D341Med (cell line): ENCODE results near the gene EN1.

Experiments used
- DNase-seq: peaks from one replicate; pipeline ENCODE4 v3.0.0; 2012; ENCODE audit warnings: low spot score

The EN1 gene

DNA sequence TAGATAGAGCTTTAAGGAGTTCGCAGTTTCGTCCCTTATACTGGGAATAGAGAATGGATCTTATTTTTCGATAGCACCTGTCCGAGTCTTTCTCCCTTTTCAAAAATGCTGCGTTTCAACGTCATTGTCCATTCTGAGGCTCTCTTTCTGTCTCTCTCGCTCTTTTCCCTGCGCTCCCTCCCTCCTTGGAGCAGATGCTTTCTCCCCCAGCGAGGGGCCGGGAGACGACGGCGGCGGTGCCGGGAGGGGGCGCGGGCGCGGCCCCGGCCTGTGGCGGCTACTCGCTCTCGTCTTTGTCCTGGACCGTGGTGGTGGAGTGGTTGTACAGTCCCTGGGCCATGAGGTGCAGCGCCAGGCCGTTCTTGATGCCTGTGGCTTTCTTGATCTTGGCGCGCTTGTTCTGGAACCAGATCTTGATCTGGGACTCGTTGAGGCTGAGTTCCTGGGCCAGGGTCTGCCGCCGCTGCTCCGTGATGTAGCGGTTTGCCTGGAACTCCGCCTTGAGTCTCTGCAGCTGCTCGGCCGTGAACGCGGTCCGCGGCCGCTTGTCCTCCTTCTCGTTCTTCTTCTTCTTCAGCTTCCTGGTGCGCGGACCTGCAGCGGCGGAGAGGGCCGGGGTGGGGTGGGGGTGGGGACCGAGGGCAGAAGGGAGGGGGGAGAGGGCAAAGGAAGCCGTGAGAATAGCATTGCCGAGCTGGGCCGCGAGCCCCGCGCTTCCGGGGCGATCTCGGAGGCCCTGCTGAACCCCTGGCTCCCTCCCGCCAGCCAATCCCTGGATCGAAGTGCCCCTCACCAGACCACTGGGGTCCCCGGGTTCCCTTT is 4.6 kb downstream of the EN1 start:
- no peak for DNase-seq

DNA sequence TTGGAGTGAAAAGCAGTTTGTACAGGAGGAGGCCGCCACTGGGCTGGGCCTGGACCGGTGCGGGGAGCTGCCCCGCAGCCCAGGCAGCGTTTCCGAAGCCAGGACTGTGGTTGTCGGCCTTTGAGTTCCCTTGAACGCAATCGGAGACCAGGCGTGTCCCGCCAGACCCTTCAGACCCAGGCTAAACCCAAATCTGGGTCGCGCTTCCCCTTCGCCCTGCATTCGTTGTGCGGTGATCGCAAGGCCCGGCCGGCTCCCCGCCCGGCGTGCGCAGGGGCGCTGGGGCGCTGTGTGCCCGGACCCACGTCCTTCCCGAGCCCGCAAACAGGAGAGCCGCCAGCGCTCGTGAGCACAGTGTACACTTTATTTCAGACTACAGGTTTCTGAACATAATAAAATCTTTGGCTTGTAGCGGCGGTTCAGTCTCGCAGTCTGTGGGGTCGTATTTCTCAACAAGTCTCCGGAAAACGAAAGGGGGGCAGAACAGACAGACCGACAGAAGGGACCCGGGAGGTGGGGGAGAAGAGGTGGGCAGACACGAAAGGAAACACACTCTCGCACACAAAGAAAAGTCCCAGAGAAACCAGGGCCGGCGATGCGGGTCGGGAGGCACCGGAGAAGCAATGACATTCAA is 5.5 kb downstream of the EN1 start:
- no peak for DNase-seq

DNA sequence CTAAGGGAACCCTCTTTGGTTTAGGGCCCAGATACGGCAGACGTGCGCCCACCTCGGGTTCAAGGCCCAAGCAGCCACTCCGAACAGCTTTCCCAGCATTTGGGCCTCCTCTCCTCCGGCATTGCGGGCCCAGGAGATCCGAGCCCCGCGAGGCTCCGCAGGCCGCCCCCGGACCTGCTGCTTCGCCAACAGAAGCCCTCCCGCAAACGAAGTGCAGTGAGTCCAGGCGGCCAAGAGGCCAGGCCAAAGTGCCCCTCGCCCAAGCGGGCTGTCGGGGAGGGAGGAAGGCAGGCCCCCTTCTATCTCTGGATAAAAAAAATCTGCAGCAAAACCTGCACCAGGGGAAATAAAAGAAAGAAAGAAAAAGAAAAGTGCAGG is 6.0 kb downstream of the EN1 start:
- DNase-seq = no peak

DNA sequence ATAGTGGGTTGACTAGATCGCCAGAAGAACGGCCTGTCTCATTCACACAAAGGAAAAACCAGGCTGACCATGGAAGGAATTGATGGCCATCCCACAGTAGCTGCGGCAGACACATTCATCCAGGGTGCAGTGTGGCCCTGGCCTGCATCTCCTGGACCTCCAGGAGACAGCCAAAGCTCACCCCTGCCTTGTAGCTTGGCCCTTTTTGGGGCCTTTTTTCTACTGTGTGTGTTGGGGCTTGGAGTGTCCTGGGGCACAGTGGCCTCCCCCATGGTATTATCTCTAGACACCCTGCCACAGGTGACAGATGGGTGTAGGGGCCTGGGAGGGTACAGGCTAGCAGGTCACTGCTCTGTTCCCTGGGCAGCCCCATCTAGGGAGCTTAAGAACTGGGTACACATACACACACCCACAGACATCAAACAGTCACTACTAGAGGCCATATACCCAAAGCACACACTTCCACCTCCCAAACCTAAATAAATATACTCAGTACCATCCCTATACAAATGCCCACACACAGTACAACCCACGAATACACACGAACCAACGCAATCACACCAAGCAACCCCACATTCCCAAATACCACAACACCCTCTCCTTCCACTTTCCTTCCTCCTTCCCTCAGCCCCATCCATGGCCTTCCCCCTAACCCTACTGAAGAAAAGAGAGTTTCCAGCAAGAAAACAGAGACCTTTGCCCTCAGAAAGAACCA is 8.6 kb downstream of the EN1 start:
- DNase-seq = no peak

DNA sequence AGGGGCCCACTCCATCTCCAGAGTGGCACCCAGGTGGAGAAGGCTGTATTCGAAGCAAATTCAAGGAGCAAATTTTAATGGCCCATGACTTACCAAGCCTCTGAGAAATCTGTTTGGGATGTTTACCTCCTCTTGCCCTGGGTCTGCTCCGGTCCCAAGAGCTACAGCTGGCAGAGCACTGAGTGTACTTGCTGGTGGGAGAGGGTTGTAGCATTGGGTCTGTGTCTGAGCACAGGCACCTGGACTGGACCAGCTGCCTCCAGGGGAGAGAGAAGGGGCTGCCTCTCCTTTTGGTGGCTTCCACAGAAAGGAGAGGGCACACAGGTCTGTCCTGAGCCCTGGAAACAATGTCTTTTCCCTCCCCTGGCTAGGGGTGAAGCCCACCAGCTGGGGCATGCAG is 9.8 kb downstream of the EN1 start:
- no peak for DNase-seq

DNA sequence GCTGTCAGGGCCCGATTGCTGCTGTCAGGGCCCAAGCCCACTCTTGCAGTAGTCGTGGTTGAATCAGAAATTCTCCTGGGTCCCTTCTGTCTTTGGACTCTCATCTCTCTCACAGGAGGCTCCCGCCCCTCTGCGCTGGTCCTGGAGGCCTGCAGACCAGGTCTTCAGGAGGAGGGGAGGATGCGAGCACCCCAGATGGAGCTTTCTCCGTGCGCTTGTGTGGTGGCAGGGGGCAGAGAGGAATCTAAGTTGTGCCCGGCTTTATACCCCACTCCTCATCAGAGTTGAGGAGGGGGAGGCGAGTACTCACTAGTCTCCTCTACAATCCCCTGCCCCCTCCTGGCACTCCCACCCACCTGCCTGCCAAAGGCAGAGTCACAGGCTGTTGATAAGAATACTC is 10.4 kb downstream of the EN1 start:
- no peak for DNase-seq

DNA sequence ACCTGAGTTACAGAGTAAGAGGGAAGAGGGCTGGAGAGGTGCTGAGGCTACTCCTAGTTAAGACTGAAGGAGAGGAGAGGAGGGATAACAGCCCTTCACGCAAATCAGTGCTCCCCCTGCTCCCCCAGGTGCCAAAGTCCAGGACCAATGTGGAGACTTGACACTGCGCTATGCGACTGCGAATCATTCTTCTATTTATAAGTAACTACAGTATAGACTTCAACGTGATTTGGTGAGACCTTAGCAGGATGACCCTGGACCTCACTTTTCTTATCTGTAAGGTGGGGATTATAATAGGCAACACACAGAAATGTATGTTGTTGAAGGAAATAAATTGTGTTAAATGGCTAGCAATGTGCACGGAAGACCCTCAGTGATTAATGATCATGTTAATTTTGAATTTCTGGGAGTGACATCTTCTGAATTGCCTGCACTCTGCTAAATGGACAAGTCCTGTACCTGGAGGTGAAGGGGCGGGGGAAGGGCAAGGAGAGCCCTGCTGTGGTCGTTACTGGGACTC is 11.0 kb downstream of the EN1 start:
- DNase-seq = no peak

DNA sequence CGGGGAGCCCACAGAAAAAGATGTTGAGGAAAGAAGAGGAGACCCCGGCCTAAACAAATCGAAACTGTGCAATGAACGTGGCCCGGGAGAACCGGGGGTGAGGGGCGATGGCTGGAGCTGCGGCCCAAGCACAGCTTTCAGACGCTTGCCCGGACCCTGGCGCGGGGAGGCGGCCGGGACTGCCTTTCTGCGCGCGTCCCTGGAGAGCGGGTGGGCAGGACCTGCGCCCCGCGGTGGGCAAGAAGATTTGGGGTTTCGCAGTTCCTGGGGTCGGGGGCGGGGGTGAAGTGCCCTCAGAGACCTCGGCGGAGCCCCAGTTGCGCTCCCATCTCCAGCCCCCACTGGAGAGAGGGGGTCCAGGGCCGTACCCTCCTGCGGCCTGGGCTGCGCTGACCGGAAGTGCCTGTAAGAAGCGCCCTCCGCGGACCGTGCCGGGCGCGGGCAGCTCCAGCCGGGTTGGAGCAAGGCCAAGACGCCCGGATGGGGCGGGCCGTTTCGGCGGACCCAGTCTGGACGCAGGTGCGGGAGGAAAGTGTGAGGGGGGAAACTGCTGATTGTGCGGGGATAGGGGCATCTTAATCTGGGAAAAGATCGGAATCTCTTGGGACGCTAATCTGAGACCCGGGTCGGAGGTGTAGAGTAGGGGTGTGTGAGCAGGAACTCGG is 11.6 kb downstream of the EN1 start:
- DNase-seq = no peak

DNA sequence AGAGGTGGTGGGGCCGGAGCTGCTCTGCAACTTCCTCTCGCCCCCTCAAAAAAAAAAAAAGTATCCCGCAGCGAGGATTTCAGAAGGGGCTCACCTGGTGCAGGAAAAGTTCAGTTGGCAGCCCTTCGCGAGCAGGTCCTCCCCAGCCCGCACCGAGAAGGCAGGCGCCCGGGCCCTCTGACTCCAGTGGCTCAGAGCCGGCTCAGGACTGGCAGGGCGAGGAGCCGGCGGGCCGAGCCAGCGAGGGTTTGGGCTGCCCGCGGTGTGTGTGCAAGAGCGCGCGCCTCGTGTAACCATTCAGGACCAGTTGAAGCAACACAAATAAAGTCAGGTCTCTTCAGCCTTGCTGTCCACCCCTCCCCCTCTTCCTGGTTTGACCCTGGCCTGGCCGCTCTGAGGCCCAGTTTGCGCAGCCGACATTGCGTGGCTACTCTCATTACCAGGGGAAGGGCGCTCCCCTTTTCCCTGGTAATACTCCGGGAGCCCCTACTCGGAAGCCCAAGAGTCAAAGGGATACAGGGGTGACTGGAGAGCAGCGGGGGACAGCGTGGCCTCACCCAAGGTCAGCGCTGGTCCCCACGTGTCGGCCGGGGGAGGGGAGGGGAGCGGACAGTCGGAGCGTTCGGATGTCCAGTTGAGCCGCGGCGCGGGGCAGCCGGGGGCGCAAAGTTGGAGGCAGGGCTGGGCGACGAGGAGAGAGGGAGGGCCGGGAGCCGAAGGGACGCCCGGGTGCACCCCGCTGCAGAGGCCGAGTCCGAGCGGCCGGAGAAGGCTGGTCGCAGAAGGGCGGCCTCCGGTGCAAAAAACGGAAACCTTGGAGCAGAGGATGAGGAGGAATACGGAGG is 12.3 kb downstream of the EN1 start:
- no peak for DNase-seq

DNA sequence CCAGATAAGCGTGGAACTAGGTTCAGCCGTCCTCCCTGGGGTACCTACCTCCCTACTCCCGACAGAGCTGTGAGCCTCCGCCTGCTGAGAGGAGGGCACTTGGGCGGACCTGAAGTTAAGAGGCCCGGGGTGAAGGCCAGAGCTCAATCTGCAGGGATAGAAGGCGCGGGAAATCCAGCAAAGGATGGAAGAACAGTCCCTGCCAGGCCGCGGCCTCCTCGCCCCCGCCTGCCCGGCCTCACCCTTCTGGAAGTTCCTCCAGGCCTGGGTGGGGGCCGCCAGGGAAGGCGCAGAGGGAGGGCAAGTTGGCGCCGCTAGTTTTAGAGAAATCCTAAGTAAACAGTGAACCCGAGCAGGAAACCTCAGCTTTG is 13.0 kb downstream of the EN1 start:
- no peak for DNase-seq

DNA sequence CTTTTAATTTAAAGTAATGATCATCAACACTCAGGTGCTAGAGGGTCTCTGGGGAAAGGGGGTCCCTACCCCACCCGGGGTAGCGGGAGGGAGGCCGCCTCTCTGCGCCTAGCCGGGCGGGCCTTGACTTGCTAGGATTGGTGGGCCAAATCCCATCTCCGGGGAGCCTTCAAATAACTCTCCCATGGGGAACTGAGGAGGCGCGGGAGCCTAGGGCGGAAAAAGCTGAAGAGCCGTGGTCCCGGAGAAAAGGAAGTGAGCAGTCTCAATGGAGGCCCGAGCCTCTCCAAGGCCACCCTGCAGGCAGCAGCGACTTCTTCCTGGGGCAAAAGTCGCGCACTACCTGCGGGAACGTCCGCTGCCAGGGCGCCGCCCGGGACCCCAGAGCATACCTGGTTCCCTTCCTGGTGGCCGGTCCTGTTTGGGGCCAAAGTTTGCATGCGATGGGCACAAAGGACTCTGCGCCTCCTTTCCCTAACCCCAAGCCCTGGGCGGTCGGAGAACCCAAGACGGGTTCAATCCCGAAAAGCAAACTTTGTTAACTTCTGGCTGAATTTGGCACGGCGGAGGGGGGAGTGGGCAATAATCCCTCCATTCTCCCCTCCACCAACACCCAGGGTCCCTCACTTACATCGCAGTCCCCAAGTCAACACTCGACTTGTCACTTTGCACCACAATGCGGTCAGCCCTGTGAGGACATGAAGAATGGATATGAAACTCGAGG is 13.6 kb downstream of the EN1 start:
- no peak for DNase-seq

DNA sequence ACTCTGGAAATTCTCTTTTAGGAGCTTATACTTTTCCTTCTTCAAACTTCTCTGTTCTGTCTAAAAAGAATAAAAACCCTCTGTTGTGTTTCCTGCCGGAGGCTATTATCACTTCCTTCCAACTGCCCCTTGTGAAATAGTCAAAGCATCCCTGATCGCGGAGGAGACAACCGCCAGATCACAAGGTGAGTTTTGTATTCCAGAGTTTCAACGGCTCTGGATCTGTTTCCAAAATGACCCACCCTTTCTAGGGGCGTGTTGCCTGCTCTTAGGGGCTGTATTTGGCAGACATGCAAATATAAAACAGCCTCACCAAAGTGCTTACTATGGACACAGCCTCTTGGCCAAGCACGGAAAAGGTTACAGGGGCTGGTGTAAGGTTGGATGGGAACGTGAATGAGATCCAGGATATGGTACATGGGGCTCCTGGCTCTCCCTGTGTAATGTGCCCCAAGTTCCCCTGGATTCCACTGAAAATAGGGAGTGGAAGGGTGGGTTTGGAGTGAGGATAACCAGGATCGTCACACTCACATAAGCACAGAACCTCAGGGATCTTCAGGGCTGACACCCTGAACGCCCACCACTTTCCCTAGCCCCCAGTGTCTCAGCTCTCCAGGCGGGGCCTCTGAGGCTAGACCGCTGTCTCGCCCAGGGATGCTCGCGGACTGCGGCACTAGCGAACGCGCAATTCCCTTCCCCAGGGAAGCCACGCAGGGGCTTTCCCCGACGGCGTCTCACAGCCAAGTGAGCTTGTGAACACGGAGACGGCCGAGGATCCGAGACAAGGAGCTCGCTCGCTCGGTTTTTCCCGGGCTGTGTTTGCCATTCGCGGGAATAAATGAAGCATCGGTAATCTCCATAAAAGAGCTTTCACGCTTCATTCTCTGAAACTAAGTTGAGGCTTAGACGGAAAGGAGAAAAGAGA is 14.4 kb downstream of the EN1 start:
- DNase-seq = no peak

DNA sequence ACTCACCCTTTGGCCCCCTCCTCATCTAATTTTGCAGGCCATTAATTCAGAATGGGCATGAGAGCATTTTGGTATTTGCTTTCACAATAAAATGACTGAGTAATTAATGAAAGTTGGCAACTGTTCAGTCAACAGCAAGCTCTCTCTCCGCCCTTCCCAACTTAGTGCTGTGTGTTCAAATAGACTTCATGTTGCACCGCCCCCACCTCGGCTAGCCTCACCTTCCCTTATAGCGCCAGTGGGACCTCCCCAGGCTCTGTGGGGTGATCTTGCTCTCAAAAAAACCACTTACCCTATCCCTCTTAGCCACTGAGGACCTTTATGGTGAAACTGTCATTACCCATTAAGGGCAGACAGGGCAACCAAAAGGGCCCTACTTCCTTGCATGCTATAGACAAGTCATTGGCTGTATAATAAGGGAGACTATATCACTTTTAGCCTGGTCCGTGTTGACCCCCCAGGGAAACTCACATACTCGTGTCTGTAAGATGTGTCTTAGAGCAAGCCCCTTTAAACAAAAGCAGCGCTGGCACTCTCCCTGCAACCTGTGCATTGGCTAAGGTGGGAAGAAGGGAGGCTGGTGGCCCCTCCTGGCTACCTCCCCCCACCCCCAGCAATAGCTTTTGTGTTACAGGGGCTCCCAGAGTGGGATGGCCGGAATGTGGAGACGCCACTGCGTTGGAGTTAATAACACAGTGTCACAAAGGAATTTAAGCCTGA is 15.2 kb downstream of the EN1 start:
- DNase-seq = no peak

DNA sequence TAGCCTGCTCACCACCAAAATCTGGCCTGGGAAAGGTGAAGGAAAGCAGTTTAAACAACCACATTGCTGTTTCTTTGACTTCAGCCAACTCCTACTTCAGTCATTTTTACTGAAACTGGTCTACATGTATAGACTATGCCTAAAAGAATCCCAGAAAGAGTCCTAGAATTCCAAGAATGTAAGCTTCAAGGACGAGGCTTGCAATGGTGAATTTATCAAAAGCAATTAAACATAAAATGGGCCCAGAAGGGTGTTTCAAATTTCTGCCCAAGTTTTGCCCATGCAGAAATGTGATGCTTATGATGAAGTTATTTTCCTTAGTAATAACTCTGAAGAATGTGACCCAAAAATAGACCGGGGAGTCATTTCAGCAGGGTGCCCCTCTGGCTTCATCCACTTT is 16.6 kb downstream of the EN1 start:
- no peak for DNase-seq

DNA sequence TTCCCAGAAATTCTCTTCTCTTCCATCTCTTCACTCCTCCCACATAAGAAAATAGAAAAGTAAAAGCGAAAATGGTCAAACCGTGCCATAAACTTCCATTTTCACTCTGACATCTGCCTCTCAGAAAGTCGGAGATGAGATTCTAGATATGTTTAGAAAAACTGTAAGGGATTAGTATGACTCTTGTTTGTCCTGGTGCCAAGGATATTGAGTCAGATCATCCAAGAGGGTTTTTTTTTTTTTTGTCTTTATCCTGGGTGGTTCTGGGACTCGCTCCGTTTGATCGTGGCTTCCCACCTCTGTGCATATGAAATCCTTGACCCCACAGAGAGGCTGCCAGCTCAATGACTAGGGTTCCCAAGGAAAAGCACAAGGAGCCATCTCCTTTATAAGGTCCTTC is 17.3 kb downstream of the EN1 start:
- DNase-seq = no peak

DNA sequence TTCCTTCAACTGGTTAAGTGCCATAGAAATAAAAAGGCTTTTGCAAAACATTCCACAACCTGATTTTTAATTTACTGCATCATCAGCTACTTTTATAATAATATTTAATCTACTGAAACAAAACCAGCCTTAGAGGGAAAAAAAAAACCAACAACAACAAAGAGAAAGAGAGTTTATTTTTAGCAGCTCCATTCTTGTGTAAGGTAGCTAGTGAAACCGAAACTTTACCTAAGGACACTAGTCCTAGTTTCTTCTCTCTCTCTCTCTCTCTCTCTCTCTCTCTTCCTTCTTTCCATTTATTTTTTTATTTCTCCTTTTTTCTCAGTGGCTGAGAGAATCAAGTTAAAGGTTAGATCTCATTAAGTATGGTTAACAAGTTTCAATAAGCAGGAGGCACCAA is 21.4 kb downstream of the EN1 start:
- no peak for DNase-seq

DNA sequence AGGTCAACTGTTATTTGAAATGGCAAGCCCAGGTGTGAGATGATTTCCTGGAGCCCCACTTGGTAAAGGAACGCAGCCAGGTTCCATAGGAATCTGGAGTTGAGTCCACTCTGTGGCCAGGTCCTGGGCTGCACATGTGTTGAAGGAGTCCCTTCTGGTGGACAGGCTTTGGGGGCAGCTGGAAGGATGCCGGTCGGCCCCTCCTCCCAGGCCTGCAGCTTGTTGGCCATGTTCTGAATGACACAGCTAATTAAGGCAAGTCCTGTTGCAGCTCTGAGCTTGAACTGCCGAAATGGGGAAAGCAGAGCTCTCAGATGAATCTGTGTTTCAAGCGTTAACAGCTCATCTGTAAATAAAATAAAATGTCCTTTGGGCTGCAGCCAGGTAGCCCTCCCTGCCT is 23.8 kb downstream of the EN1 start:
- DNase-seq = no peak

DNA sequence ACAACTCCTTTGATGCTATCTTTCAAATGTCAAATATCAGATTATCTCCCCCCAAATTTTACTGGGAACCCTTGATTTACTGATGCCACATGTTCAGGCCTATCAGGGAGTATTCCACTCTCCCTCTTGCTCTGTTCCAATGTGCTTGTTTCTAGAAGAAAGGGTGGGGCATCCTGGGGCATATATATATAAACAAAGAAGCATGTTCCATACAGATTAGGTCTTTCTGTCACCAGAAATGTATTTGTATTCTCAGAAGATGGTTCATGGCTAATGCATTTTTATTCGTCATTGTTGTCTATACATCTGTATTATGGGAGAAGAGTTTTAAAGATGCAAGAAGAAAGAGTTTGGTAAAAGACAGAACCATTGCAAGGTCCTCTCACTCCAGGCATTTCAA is 24.9 kb downstream of the EN1 start:
- DNase-seq = no peak

DNA sequence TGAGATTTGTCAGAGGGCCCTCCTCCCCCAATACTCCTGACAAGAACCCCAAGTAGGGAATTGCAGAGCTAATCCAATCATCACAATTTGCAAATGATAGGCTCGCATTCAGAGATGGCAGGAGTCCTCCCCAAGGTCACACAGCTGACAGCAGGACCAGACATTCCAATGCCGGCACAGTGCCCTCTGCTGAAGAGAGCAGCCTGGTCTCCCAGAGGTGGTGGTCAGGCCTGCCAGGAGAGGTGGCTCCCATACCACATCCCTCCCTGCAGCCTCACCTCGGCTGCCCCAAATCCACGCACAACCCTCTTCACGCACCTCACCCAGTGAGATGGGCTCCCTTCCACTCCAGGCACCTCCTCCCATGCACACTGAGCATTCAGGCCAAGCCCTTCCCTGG is 25.4 kb downstream of the EN1 start:
- no peak for DNase-seq
